WTC11 (cell line): ENCODE data around the gene PSMD14.

ENCODE experiments used
- CTCF ChIP-seq: fragments of 200-600 bp; IDR thresholded peaks from 2 replicates; pipeline ENCODE4 v1.8.0; 2022; ENCODE audit warnings: antibody characterized with exemption
- TEAD1 ChIP-seq: sonication (generic); formaldehyde crosslinking; IDR thresholded peaks from 2 replicates; pipeline ENCODE4 v1.8.0; 2022; ENCODE audit warnings: mild to moderate bottlenecking, missing genetic modification reagents
- TF ChIP-seq, protein P1 (sequence below): sonication (generic); formaldehyde crosslinking; IDR thresholded peaks from 2 replicates; pipeline ENCODE4 v1.8.1; 2022; ENCODE audit warnings: low read depth, missing genetic modification reagents, borderline replicate concordance

- no peak for TF ChIP-seq CTCF
- TF ChIP-seq TEAD1 (CRISPR knock-in tag) = no peak
- TF ChIP-seq, protein P1, sequence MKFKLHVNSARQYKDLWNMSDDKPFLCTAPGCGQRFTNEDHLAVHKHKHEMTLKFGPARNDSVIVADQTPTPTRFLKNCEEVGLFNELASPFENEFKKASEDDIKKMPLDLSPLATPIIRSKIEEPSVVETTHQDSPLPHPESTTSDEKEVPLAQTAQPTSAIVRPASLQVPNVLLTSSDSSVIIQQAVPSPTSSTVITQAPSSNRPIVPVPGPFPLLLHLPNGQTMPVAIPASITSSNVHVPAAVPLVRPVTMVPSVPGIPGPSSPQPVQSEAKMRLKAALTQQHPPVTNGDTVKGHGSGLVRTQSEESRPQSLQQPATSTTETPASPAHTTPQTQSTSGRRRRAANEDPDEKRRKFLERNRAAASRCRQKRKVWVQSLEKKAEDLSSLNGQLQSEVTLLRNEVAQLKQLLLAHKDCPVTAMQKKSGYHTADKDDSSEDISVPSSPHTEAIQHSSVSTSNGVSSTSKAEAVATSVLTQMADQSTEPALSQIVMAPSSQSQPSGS (CRISPR knock-in tag) = no peak
Measured at GRCh38 chr2:161430386-161430785, 122.2 kb downstream of the PSMD14 start.
